HepG2 (cell line): ENCODE measurements around the gene IPP. TPM values are rescaled to one million over a fixed set of nuclear protein-coding genes. Genes with fewer than 3 reads are reported as not detected.
A peak's percentile ranks its signal among the peaks of the same experiment; 100 is the strongest.

Source experiments
- DNMT1 ChIP-seq: sonication (generic); formaldehyde crosslinking; IDR thresholded peaks from 2 replicates; pipeline ENCODE4 v1.5.1; 2020; ENCODE audit warnings: mild to moderate bottlenecking, missing genetic modification reagents
- GTF3A ChIP-seq: sonication (generic); formaldehyde crosslinking; conservative IDR thresholded peaks from 2 replicates; pipeline ENCODE4 v1.4.0; 2020; ENCODE audit warnings: mild to moderate bottlenecking, missing genetic modification reagents
- HES4 ChIP-seq: sonication (generic); formaldehyde crosslinking; IDR thresholded peaks from 2 replicates; pipeline ENCODE4 v1.9.0; 2021; ENCODE audit warnings: mild to moderate bottlenecking, missing genetic modification reagents, borderline replicate concordance
- HINFP ChIP-seq: sonication (generic); formaldehyde crosslinking; IDR thresholded peaks from 2 replicates; pipeline ENCODE4 v1.4.0; 2020; ENCODE audit warnings: low read depth, mild to moderate bottlenecking, missing genetic modification reagents
- HMGXB3 ChIP-seq: sonication (generic); formaldehyde crosslinking; IDR thresholded peaks from 2 replicates; pipeline ENCODE4 v1.4.0; 2020; ENCODE audit warnings: missing genetic modification reagents, borderline replicate concordance
- HOXD1 ChIP-seq: sonication (generic); formaldehyde crosslinking; IDR thresholded peaks from 2 replicates; pipeline ENCODE4 v1.5.0; 2020; ENCODE audit warnings: missing genetic modification reagents
- MIER3 ChIP-seq: IDR thresholded peaks from 2 replicates; pipeline ENCODE4 v1.6.1; 2016; ENCODE audit warnings: missing compliant biosample characterization, borderline replicate concordance
- MXI1 ChIP-seq: IDR thresholded peaks from 3 replicates; pipeline ENCODE4 v1.6.1; 2012; ENCODE audit warnings: low read depth, low read length, inconsistent platforms, borderline replicate concordance
- PATZ1 ChIP-seq: sonication (generic); formaldehyde crosslinking; IDR thresholded peaks from 2 replicates; pipeline ENCODE4 v1.4.0; 2020; ENCODE audit warnings: missing genetic modification reagents
- SIN3B ChIP-seq: fragments of 150-350 bp; IDR thresholded peaks from 2 replicates; pipeline ENCODE4 v1.6.1; 2014; ENCODE audit warnings: low read length
- ZBTB44 ChIP-seq: sonication (generic); formaldehyde crosslinking; IDR thresholded peaks from 2 replicates; pipeline ENCODE4 v1.4.0; 2020; ENCODE audit warnings: missing genetic modification reagents
- ZNF10 ChIP-seq: sonication (generic); formaldehyde crosslinking; IDR thresholded peaks from 2 replicates; pipeline ENCODE4 v1.4.0; 2020; ENCODE audit warnings: mild to moderate bottlenecking, low read depth, missing genetic modification reagents, borderline replicate concordance
- ZNF207 ChIP-seq: fragments of 450-650 bp; IDR thresholded peaks from 2 replicates; pipeline ENCODE4 v1.6.1; 2016; ENCODE audit warnings: antibody characterized with exemption, borderline replicate concordance
- ZNF235 ChIP-seq: sonication (generic); formaldehyde crosslinking; IDR thresholded peaks from 2 replicates; pipeline ENCODE4 v1.8.1; 2023; ENCODE audit warnings: mild to moderate bottlenecking, missing genetic modification reagents, borderline replicate concordance
- ZNF33A ChIP-seq: sonication (generic); formaldehyde crosslinking; IDR thresholded peaks from 2 replicates; pipeline ENCODE4 v1.5.1; 2020; ENCODE audit warnings: missing genetic modification reagents, mild to moderate bottlenecking, moderate library complexity, borderline replicate concordance
- ZNF34 ChIP-seq: sonication (generic); formaldehyde crosslinking; IDR thresholded peaks from 2 replicates; pipeline ENCODE4 v1.4.0; 2020; ENCODE audit warnings: mild to moderate bottlenecking, missing genetic modification reagents, borderline replicate concordance
- polyA plus RNA-seq, 8 experiments: library from polyadenylated mRNA; depleted of rRNA in 3 of 8; stranded (reverse) in 7 of 8; unstranded in 1 of 8; fragments of >200 nt; fragmentation: Illumina TruSeq in 4 of 8; extraction: Trizol in 4 of 8; gene quantifications; 2 replicates each; pipeline versions ENCODE4 v1.2.1 to v1.2.3, GENCODE V29; 2011 to 2016; ENCODE audit warnings: low read depth in 4 of 8, missing spikeins in 1 of 8, mixed read lengths in 1 of 8; ENCODE audit not compliant: insufficient read depth in 1 of 8
- total RNA-seq, 5 experiments: library from RNA; depleted of rRNA; stranded (reverse); fragments of >200 nt; fragmentation: Illumina TruSeq; extraction: Trizol; gene quantifications; 2 replicates each; pipeline ENCODE4 v1.2.3, GENCODE V29; 2016; ENCODE audit warnings: low read depth in 1 of 5
- TF ChIP-seq, protein P1 (sequence below): sonication (generic); formaldehyde crosslinking; IDR thresholded peaks from 2 replicates; pipeline ENCODE4 v1.5.1; 2020; ENCODE audit warnings: missing genetic modification reagents, mild to moderate bottlenecking, borderline replicate concordance

IPP gene
- total and polyA plus RNA-seq, 2 of the 13 experiments (the other 11 are each of a cell fraction or from before 2014, with no cell fraction given) = 3.0 to 9.7 TPM

GRCh38 chr1:45687754-45688740, 62.4 kb downstream of the IPP start, which contains the start of gene TMEM69 (continued):
- peak; percentile 75 for TF ChIP-seq PATZ1 (CRISPR knock-in tag)
- TF ChIP-seq, protein P1, sequence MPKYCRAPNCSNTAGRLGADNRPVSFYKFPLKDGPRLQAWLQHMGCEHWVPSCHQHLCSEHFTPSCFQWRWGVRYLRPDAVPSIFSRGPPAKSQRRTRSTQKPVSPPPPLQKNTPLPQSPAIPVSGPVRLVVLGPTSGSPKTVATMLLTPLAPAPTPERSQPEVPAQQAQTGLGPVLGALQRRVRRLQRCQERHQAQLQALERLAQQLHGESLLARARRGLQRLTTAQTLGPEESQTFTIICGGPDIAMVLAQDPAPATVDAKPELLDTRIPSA (CRISPR knock-in tag) = peak; percentile 61; the same call in 1 of the 2 replicates
- TF ChIP-seq MXI1 = peak; percentile 84; the same call in 1 of the 3 replicates
- TF ChIP-seq ZNF235 (CRISPR knock-in tag) = no peak
- no peak for TF ChIP-seq ZNF207
- 0 out of 2 replicates have a peak, but pooled peaks have one; percentile 30 for TF ChIP-seq ZNF33A
- TF ChIP-seq HES4 (CRISPR knock-in tag) = no peak
- no peak for TF ChIP-seq ZNF34 (CRISPR knock-in tag)
- TF ChIP-seq ZNF10 = no peak
- TF ChIP-seq MIER3 (CRISPR knock-in tag) = 0 out of 2 replicates have a peak, but pooled peaks have one; percentile 78
- TF ChIP-seq ZBTB44 (CRISPR knock-in tag) = no peak
- TF ChIP-seq HINFP = no peak
- TF ChIP-seq HMGXB3 (CRISPR knock-in tag) = 0 out of 2 replicates have a peak, but pooled peaks have one; percentile 42
- 0 out of 2 replicates have a peak, but pooled peaks have one; percentile 60 for TF ChIP-seq HOXD1 (CRISPR knock-in tag)
- no peak for TF ChIP-seq DNMT1 (CRISPR knock-in tag)
- TF ChIP-seq SIN3B = peak; percentile 67
- TF ChIP-seq GTF3A (CRISPR knock-in tag) = no peak
